Ramos (cell line): ENCODE results near the gene ZNF275.

Experiments
- in situ Hi-C: fragments of 300-500 bp; cut with MboI; formaldehyde crosslinking; loops from one replicate; pipeline ENCODE4 v1.14.3; 2022; ENCODE audit warnings: low sequenced_read_pairs; ENCODE audit not compliant: unreplicated experiment

ZNF275 gene

GRCh38 chrX:153351981-153352380, 18.0 kb downstream of the ZNF275 start:
- in situ Hi-C loops, result loop anchor here (25.0 kb wide), 1 partner anchor 190 kb away; no protein-coding TSS in a partner anchor

GRCh38 chrX:153352858-153353257, 18.9 kb downstream of the ZNF275 start:
- in situ Hi-C loops, result loop anchor here (25.0 kb wide), 1 partner anchor 191 kb away; no protein-coding TSS in a partner anchor

GRCh38 chrX:153353416-153353815, 19.5 kb downstream of the ZNF275 start:
- in situ Hi-C loops, result loop anchor here (25.0 kb wide), 1 partner anchor 191 kb away; no protein-coding TSS in a partner anchor

- in situ Hi-C loops, result loop anchor here (25.0 kb wide), 1 partner anchor 196 kb away; no protein-coding TSS in a partner anchor
Measured at GRCh38 chrX:153357877-153358276, 23.9 kb downstream of the ZNF275 start.

GRCh38 chrX:153361781-153362397, 27.9 kb downstream of the ZNF275 start:
- in situ Hi-C loops, result loop anchor here (25.0 kb wide), 1 partner anchor 200 kb away; no protein-coding TSS in a partner anchor

- in situ Hi-C loops, result loop anchor here (25.0 kb wide), 1 partner anchor 203 kb away; no protein-coding TSS in a partner anchor
Measured at GRCh38 chrX:153365670-153366069, 31.7 kb downstream of the ZNF275 start.

GRCh38 chrX:153366119-153366518, 32.2 kb downstream of the ZNF275 start:
- in situ Hi-C loops, result loop anchor here (25.0 kb wide), 1 partner anchor 204 kb away; no protein-coding TSS in a partner anchor

GRCh38 chrX:153366878-153367538, 33.1 kb downstream of the ZNF275 start:
- in situ Hi-C loops, result loop anchor here (25.0 kb wide), 1 partner anchor 205 kb away; no protein-coding TSS in a partner anchor

GRCh38 chrX:153370293-153371055, 36.5 kb downstream of the ZNF275 start:
- in situ Hi-C loops, result loop anchor here (25.0 kb wide), 1 partner anchor 208 kb away; no protein-coding TSS in a partner anchor

- in situ Hi-C loops, result loop anchor here (25.0 kb wide), 1 partner anchor 209 kb away; no protein-coding TSS in a partner anchor
Measured at GRCh38 chrX:153371256-153371655, 37.3 kb downstream of the ZNF275 start.

- in situ Hi-C loops, result loop anchor here (25.0 kb wide), 1 partner anchor 211 kb away; no protein-coding TSS in a partner anchor
Measured at GRCh38 chrX:153372949-153373348, 39.0 kb downstream of the ZNF275 start.

- in situ Hi-C loops, result loop anchor here (25.0 kb wide), 1 partner anchor 212 kb away; no protein-coding TSS in a partner anchor
Measured at GRCh38 chrX:153374426-153374825, 40.5 kb downstream of the ZNF275 start.

- in situ Hi-C loops, result loop anchor here (25.0 kb wide), 1 partner anchor 338 kb away; no protein-coding TSS in a partner anchor
Measured at GRCh38 chrX:153375571-153375970, 41.6 kb downstream of the ZNF275 start.

- in situ Hi-C loops, result loop anchor here (25.0 kb wide), 1 partner anchor 340 kb away; no protein-coding TSS in a partner anchor
Measured at GRCh38 chrX:153377727-153378126, 43.8 kb downstream of the ZNF275 start.

- in situ Hi-C loops, result loop anchor here (25.0 kb wide), 1 partner anchor 341 kb away; no protein-coding TSS in a partner anchor
Measured at GRCh38 chrX:153378607-153379006, 44.7 kb downstream of the ZNF275 start.

- in situ Hi-C loops, result loop anchor here (25.0 kb wide), 1 partner anchor 342 kb away; no protein-coding TSS in a partner anchor
Measured at GRCh38 chrX:153379508-153379907, 45.6 kb downstream of the ZNF275 start.

- in situ Hi-C loops, result loop anchor here (25.0 kb wide), 1 partner anchor 343 kb away; no protein-coding TSS in a partner anchor
Measured at GRCh38 chrX:153379971-153380581, 46.1 kb downstream of the ZNF275 start.

GRCh38 chrX:153380691-153381090, 46.7 kb downstream of the ZNF275 start:
- in situ Hi-C loops, result loop anchor here (25.0 kb wide), 1 partner anchor 343 kb away; no protein-coding TSS in a partner anchor
